DND-41 (cell line): Measurements from ENCODE around the gene PITPNC1.

Source experiments
- EZH2 ChIP-seq: IDR thresholded peaks from 3 replicates; pipeline ENCODE4 v1.6.1; 2012; ENCODE audit warnings: borderline replicate concordance, low read depth, mild to moderate bottlenecking, moderate library complexity, low read length, inconsistent platforms; ENCODE audit not compliant: severe bottlenecking
- TF ChIP-seq, protein P1 (sequence below): IDR thresholded peaks from 2 replicates; pipeline ENCODE4 v1.5.1; 2012; ENCODE audit warnings: borderline replicate concordance, low read length, moderate library complexity, mild to moderate bottlenecking; ENCODE audit not compliant: poor library complexity, severe bottlenecking; ENCODE audit errors: extremely low read depth

GRCh38 chr17:67624886-67625656 lies 248.0 kb downstream of the PITPNC1 start:
- TF ChIP-seq, protein P1, sequence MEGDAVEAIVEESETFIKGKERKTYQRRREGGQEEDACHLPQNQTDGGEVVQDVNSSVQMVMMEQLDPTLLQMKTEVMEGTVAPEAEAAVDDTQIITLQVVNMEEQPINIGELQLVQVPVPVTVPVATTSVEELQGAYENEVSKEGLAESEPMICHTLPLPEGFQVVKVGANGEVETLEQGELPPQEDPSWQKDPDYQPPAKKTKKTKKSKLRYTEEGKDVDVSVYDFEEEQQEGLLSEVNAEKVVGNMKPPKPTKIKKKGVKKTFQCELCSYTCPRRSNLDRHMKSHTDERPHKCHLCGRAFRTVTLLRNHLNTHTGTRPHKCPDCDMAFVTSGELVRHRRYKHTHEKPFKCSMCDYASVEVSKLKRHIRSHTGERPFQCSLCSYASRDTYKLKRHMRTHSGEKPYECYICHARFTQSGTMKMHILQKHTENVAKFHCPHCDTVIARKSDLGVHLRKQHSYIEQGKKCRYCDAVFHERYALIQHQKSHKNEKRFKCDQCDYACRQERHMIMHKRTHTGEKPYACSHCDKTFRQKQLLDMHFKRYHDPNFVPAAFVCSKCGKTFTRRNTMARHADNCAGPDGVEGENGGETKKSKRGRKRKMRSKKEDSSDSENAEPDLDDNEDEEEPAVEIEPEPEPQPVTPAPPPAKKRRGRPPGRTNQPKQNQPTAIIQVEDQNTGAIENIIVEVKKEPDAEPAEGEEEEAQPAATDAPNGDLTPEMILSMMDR = no peak
- TF ChIP-seq EZH2 = no peak
